DOHH2 (cell line): Measurements from ENCODE around the gene MCCC2.

ENCODE experiments used
- CTCF ChIP-seq: fragments of 200-600 bp; sonication (generic); IDR thresholded peaks from one replicate; pipeline ENCODE4 v1.5.1; 2014; ENCODE audit warnings: antibody characterized with exemption, mild to moderate bottlenecking, low read depth, low read length; ENCODE audit not compliant: poor library complexity, severe bottlenecking
- EZH2phosphoT487 ChIP-seq: fragments of 200-600 bp; sonication (generic); IDR thresholded peaks from 2 replicates; pipeline ENCODE4 v1.6.1; 2017; ENCODE audit warnings: borderline replicate concordance, mild to moderate bottlenecking, antibody characterized with exemption, low read length, moderate library complexity, mixed read lengths

GRCh38 chr5:71586941-71587765, at the start of gene MCCC2:
- TF ChIP-seq CTCF (no peak), EZH2phosphoT487 (no peak)
